OCI-LY3 (cell line): ENCODE measurements around the gene ARID5A.

Experiments used
- H2AFZ ChIP-seq: fragments of 200-600, 300-600 bp; shearing (Covaris generic); 2 replicates; pipeline ENCODE4 v1.6.0; 2014; ENCODE audit warnings: antibody characterized with exemption, low read depth, low read length
- H3K27ac ChIP-seq: fragments of 200-600, 300-600 bp; sonication (generic); 2 replicates; pipeline ENCODE4 v1.5.1; 2014; ENCODE audit warnings: mild to moderate bottlenecking, low read length, moderate library complexity, mixed read lengths
- H3K27me3 ChIP-seq: fragments of 200-600, 300-600 bp; sonication (generic); 2 replicates; pipeline ENCODE4 v1.6.1; 2014; ENCODE audit warnings: low read depth, low read length, mixed read lengths
- H3K36me3 ChIP-seq: fragments of 200-600, 300-600 bp; sonication (generic); replicated peaks from 2 replicates; pipeline ENCODE3; 2014; ENCODE audit warnings: low read depth, low read length, mixed read lengths
- H3K4me1 ChIP-seq: fragments of 300-600, 200-600 bp; sonication (generic); 2 replicates; pipeline ENCODE4 v1.6.1; 2014; ENCODE audit warnings: low read length, mixed read lengths
- H3K4me2 ChIP-seq: fragments of 200-600, 300-600 bp; sonication (generic); 2 replicates; pipeline ENCODE4 v1.6.1; 2014; ENCODE audit warnings: low read length, mixed read lengths
- H3K4me3 ChIP-seq: fragments of 300-600, 200-600 bp; sonication (generic); 2 replicates; pipeline ENCODE4 v1.5.1; 2014; ENCODE audit warnings: antibody characterized with exemption, mild to moderate bottlenecking, low read length, moderate library complexity
- H3K79me2 ChIP-seq: fragments of 300-600, 200-600 bp; shearing (Covaris generic); 2 replicates; pipeline ENCODE4 v1.6.1; 2014; ENCODE audit warnings: mild to moderate bottlenecking, low read length, mixed read lengths
- H3K9ac ChIP-seq: fragments of 300-600, 200-600 bp; shearing (Covaris generic); 2 replicates; pipeline ENCODE4 v1.6.0; 2014; ENCODE audit warnings: mild to moderate bottlenecking, low read length, moderate library complexity
- H3K9me3 ChIP-seq: fragments of 200-600, 300-600 bp; shearing (Covaris generic); 2 replicates; pipeline ENCODE4 v1.6.1; 2014; ENCODE audit warnings: low read length, mixed read lengths; ENCODE audit not compliant: insufficient read depth
- H4K20me1 ChIP-seq: fragments of 200-600, 300-600 bp; sonication (generic); 2 replicates; pipeline ENCODE4 v1.6.1; 2016; ENCODE audit warnings: low read length, mixed read lengths; ENCODE audit not compliant: insufficient read depth
- EZH2phosphoT487 ChIP-seq: fragments of 200-600 bp; shearing (Covaris generic); IDR thresholded peaks from 2 replicates; pipeline ENCODE4 v1.6.1; 2018; ENCODE audit warnings: antibody characterized with exemption, mixed run types, low read depth
- TF ChIP-seq, protein P1 (sequence below): fragments of 200-600, 300-600 bp; sonication (generic); IDR thresholded peaks from 2 replicates; pipeline ENCODE4 v1.5.1; 2014; ENCODE audit warnings: antibody characterized with exemption, low read length, low read depth

The ARID5A gene

DNA sequence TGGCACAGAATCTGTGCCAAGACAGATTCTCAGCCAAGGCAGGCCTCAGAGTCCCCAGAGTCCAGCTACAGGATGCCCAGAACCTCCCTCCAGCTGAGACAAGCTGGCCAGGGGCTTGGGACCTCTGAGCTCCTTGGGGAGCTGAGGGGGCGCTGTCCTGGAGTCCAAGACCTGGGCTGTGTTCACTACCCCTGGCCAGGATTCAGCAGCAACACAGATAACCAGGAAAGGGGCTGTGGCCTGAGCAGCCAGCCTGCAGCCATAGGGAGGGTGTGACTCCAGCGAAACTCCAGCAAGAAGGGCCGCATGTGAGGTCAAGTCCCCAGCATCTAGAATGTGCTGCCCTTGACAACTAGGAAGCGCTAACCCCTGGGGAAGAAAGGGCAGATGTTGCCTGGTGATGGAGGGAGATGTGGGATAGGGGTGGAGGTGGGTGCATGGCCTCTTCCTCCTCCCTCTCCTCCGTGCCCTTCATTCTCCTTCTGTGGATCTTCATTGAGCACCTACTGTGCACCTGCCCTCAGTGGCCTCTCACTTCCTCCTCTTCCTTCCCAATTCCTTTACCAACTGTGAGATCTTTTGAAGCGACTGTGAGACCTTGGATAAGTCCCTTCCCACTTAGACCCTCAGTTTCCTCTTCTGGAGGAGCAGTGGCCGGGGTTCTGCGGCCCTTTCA lies 7.7 kb upstream of the ARID5A start:
- Histone ChIP-seq H3K4me2 (peak overlapping the region; percentile 89), H3K36me3 (no peaks in the 10 kb centered on the region), H3K4me3 (peak overlapping the region; percentile 72), H3K79me2 (no peaks in the 10 kb centered on the region), H2AFZ (no peak overlapping the region), H3K27me3 (peaks cover 81% of the 10 kb centered on the region), H4K20me1 (no peaks in the 10 kb centered on the region), H3K4me1 (peaks cover 90% of the 10 kb centered on the region), H3K9ac (peak overlapping the region; percentile 43), H3K27ac (peak overlapping the region; percentile 45), H3K9me3 (no peaks in the 10 kb centered on the region)
- TF ChIP-seq, protein P1, sequence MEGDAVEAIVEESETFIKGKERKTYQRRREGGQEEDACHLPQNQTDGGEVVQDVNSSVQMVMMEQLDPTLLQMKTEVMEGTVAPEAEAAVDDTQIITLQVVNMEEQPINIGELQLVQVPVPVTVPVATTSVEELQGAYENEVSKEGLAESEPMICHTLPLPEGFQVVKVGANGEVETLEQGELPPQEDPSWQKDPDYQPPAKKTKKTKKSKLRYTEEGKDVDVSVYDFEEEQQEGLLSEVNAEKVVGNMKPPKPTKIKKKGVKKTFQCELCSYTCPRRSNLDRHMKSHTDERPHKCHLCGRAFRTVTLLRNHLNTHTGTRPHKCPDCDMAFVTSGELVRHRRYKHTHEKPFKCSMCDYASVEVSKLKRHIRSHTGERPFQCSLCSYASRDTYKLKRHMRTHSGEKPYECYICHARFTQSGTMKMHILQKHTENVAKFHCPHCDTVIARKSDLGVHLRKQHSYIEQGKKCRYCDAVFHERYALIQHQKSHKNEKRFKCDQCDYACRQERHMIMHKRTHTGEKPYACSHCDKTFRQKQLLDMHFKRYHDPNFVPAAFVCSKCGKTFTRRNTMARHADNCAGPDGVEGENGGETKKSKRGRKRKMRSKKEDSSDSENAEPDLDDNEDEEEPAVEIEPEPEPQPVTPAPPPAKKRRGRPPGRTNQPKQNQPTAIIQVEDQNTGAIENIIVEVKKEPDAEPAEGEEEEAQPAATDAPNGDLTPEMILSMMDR: peak; percentile 18; the same call in 1 of the 2 replicates
- TF ChIP-seq EZH2phosphoT487: no peak

DNA sequence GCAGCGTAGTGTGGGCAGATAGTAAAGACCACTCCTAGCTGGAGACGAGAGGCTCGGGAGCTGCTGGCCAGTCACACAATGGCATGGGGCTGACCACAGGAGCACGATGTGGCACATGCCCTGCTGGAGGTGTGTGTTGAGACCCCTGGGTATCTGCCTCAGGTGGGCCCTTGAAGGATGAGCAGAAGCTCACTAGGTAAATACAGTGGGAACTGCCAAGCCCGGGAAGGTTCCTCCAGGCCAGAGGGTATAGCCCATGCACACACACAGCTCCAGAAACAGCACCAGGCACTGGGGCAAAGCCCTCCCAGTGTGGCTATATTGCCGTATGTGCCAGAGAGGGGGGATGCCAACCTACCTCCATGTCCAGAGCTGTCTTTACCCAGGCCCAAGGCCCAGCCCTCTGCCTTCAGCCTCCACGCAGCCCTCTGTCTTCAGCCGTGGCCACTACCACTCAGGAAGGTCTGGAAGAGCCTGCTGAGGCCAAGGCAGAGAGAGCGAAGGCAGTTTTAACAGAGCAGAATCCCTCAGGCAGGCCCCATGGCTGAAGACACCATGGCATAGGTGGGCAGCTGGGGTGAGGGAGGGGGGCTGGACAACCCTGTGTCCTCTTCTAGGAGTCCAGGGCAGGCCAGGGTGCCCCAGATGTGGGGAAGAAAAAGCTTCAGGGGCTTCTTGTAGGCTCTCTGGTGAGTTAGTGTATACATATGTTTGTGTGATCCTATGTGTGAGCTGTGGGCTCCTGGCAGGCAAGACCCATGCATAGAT lies 7.0 kb upstream of the ARID5A start:
- Histone ChIP-seq H3K4me3 (no peak overlapping the region), H3K79me2 (no peaks in the 10 kb centered on the region), H3K27ac (no peak overlapping the region), H2AFZ (no peak overlapping the region), H3K27me3 (peaks cover 81% of the 10 kb centered on the region), H3K4me1 (peaks cover 83% of the 10 kb centered on the region), H3K9me3 (no peaks in the 10 kb centered on the region), H3K4me2 (peak overlapping the region; percentile 89; the same call in 1 of the 2 replicates), H4K20me1 (no peaks in the 10 kb centered on the region), H3K9ac (no peak overlapping the region), H3K36me3 (no peaks in the 10 kb centered on the region)
- no peak for TF ChIP-seq EZH2phosphoT487
- TF ChIP-seq, protein P1: no peak

DNA sequence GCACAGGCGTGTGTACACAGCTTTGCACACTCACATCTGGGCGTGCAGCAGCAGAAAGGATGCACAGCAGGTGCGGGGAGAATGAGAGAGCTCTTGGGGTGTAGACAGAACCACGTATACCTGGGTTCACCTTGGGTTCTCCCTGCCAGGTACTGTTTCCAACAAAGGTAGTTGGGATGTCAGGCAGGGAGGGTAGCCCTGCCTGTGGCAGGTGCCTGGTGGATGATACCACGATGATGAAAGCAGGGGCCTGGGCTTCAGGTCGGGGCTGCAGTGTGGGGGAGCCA lies 6.5 kb upstream of the ARID5A start:
- H3K4me3 ChIP-seq: no peak overlapping the region
- peaks cover 78% of the 10 kb centered on the region for H3K4me1 ChIP-seq
- peaks cover 79% of the 10 kb centered on the region for H3K27me3 ChIP-seq
- no peak overlapping the region for H2AFZ ChIP-seq
- TF ChIP-seq, protein P1: no peak
- no peak for TF ChIP-seq EZH2phosphoT487
- no peak overlapping the region; the same call in 1 of the 2 replicates for H3K4me2 ChIP-seq
- H3K9ac ChIP-seq: no peak overlapping the region
- H3K27ac ChIP-seq: no peak overlapping the region
- no peaks in the 10 kb centered on the region for H3K9me3 ChIP-seq
- no peaks in the 10 kb centered on the region for H3K36me3 ChIP-seq
- H3K79me2 ChIP-seq: no peaks in the 10 kb centered on the region
- no peaks in the 10 kb centered on the region for H4K20me1 ChIP-seq
